Fibroblast of villous mesenchyme (primary cell): ENCODE measurements around the gene SLC2A9. TPM values are rescaled to one million over a fixed set of nuclear protein-coding genes. Genes with fewer than 3 reads are reported as not detected.

Source experiments
- DNase-seq: peaks from one replicate; pipeline ENCODE4 v3.0.0-alpha.2; 2010; ENCODE audit warnings: low read depth
- H3K4me3 ChIP-seq: 2 replicates; pipeline ENCODE4 v1.5.1; 2011; ENCODE audit warnings: low read depth, mild to moderate bottlenecking, low read length
- total RNA-seq: library from RNA; depleted of rRNA; stranded (reverse); fragments of >200 nt; gene quantifications from 2 replicates; pipeline ENCODE4 v1.2.3, GENCODE V29; 2012
- TF ChIP-seq, protein P1 (sequence below): IDR thresholded peaks from 2 replicates; pipeline ENCODE4 v1.5.1; 2012; ENCODE audit warnings: low read depth, mild to moderate bottlenecking, low read length; ENCODE audit not compliant: insufficient read depth

SLC2A9 gene
- total RNA-seq, 1 donor, result 0.43 TPM

DNA sequence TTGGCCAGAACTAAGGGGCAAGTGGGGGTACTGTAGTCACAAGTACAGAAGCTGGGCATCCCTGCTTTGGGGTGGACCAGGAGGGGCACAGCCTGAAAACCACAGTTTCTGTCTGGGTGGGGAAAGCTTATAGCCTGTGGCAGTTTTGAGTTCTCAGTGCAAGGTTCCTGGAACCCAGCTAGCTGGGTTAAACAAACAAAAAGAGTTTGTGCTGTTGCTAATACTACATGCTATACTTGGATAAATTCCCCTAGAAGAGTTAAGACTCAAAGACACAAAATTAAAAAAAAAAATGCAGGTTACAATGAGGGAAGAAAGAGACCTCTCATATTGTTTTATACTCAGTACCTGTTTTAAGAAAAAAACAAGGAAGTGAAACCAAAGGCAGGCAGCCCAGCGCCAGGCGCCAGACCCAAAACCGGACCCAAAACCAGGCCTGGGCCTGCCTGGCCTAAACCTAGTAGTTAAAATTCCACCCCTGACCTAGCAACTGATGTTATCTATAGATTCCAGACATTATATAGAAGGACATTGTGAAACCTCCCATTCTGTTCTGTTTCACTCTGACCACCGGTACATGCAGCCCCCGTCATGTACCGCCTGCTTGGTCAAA, 50.8 kb downstream of the SLC2A9 start:
- TF ChIP-seq, protein P1, sequence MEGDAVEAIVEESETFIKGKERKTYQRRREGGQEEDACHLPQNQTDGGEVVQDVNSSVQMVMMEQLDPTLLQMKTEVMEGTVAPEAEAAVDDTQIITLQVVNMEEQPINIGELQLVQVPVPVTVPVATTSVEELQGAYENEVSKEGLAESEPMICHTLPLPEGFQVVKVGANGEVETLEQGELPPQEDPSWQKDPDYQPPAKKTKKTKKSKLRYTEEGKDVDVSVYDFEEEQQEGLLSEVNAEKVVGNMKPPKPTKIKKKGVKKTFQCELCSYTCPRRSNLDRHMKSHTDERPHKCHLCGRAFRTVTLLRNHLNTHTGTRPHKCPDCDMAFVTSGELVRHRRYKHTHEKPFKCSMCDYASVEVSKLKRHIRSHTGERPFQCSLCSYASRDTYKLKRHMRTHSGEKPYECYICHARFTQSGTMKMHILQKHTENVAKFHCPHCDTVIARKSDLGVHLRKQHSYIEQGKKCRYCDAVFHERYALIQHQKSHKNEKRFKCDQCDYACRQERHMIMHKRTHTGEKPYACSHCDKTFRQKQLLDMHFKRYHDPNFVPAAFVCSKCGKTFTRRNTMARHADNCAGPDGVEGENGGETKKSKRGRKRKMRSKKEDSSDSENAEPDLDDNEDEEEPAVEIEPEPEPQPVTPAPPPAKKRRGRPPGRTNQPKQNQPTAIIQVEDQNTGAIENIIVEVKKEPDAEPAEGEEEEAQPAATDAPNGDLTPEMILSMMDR, result no peak
- no peak for DNase-seq
- H3K4me3 ChIP-seq, result no peak overlapping the region

DNA sequence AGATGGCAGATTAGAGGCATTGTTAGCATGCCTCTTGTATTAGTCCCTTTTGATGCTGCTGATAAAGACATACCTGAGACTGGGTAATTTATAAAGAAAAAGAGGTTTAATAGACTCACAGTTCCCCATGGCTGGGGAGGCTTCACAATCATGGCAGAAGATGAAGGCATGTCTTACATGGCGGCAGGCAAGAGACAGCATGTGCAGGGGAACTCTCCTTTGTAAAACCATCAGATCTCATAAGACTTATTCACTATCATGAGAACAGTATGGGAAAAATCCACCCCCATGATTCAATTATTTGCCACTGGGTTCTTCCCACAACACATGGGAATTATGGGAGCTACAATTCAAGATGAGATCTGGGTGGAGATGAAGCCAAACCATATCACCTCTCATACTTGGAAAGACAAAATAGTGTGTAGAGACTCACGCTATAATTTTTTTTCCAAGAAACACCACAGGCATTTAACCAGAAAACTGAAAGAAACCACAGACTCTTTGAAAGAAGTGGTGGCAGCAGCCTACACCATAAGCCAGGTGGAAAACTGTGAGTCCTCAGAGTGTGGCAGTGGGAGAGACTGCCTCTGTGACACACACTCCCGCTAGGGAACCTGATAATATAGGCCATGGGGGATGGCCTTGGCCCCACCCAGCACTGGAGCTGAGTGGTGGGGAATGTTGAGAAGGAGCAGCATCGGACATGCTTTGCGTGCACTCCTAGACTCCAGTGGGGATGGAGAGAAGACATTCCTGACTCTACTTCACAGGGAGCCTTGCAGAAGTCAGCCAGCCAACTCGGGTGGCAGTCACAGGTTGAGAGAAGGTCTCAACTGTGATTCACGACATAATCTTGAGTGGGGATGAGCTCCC, 51.5 kb downstream of the SLC2A9 start:
- TF ChIP-seq, protein P1, result no peak
- H3K4me3 ChIP-seq, result no peak overlapping the region
- no peak for DNase-seq

- H3K4me3 ChIP-seq, result no peak overlapping the region
- DNase-seq, result no peak
- TF ChIP-seq, protein P1, result no peak
Measured at GRCh38 chr4:9968472-9968871, 52.8 kb downstream of the SLC2A9 start.

DNA sequence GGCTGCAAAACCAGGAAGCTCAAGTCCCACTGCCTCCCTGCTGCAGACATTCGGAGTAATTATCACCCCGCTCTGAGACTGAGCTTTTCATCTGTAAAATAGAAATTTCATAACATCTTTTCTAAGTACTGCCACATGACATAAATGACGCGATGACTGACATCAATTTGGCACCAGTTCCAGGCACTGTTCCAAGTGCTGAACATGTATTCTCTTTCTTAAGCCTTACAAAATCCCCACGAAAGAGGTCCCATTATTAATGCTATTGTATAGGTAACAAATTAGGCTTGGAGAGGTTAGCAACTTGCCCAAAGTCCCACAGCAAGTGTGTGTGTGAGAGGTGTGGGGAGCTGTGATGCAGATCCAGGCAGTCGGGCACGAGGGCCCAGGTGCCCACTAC, 56.4 kb downstream of the SLC2A9 start:
- TF ChIP-seq, protein P1, result no peak
- no peak for DNase-seq
- H3K4me3 ChIP-seq, result no peak overlapping the region

DNA sequence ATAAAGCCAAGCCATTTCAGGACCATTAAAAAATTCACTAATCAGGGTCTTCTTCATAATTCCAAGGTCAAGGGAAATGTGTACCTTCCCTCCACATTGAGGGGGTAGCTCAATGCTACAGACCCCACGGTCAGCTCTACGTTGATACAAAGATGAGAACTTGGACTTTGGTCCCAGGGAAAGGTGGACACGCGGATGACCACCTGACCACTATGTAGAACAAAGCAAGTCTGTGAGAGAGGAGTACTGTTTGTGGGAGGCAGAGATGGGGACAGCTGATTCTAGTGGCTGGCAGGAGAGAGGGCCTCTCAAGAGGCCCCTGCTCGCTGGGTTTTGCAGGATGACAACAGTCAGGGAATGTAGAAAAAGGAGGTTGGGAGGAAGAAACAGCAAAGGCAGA, 58.0 kb downstream of the SLC2A9 start:
- TF ChIP-seq, protein P1, result no peak
- no peak for DNase-seq
- no peak overlapping the region for H3K4me3 ChIP-seq

GRCh38 chr4:9962611-9963314, 58.5 kb downstream of the SLC2A9 start:
- DNase-seq, result no peak
- no peak overlapping the region for H3K4me3 ChIP-seq
- TF ChIP-seq, protein P1, result no peak
